ENCODE measurements around the gene RHOT2. TPM values are rescaled to one million over a fixed set of nuclear protein-coding genes. Genes with fewer than 3 reads are reported as not detected.

RHOT2 gene
- total RNA-seq, 1 experiment from 2014 or later = 210 TPM

- Histone ChIP-seq H3K27ac (ENCODE audit: insufficient read length, low read depth, low read length) (no peak overlapping the region), H4K20me1 (ENCODE audit: control insufficient read depth, insufficient read depth, insufficient read length) (no peaks in the 10 kb centered on the region), H3K4ac (ENCODE audit: low read depth, low read length) (no peak overlapping the region), H2BK5ac (ENCODE audit: insufficient read length, low read length) (no peak overlapping the region), H3K4me1 (ENCODE audit: insufficient read depth, low read length) (no peaks in the 10 kb centered on the region; the same call in 1 of the 2 replicates), H3K23me2 (ENCODE audit: insufficient read length, low read depth, low read length, poor library complexity, severe bottlenecking) (peaks cover 8% of the 10 kb centered on the region), H2AK5ac (ENCODE audit: insufficient read length, low read length) (no peak overlapping the region), H2AFZ (ENCODE audit: low read length) (no peak overlapping the region), H2BK120ac (ENCODE audit: low read depth, low read length, poor library complexity, severe bottlenecking) (no peak overlapping the region), H2BK15ac (ENCODE audit: low read depth, low read length) (no peak overlapping the region), H4K8ac (replicated peaks; ENCODE audit: insufficient read length, low read depth, low read length) (no peak overlapping the region), H3K27me3 (ENCODE audit: insufficient read depth, low read length) (no peaks in the 10 kb centered on the region), H3K79me2 (ENCODE audit: insufficient read depth, low read length) (no peaks in the 10 kb centered on the region), H3K79me1 (ENCODE audit: insufficient read depth, low read depth, low read length, poor library complexity, severe bottlenecking) (no peaks in the 10 kb centered on the region), H3K9me3 (ENCODE audit: control insufficient read depth, low read depth, low read length) (no peaks in the 10 kb centered on the region), H3K23ac (ENCODE audit: insufficient read length, low read depth, low read length) (no peak overlapping the region), H3K56ac (ENCODE audit: insufficient read length, low read depth, low read length) (no peak overlapping the region), H3T11ph (ENCODE audit: low read length) (no peak overlapping the region), H3K14ac (ENCODE audit: insufficient read depth, low read length) (no peak overlapping the region; the same call in 1 of the 2 replicates), H4K5ac (ENCODE audit: insufficient read length, low read depth, low read length) (no peak overlapping the region), H3K18ac (ENCODE audit: insufficient read length, low read depth, low read length) (no peak overlapping the region), H3K9ac (ENCODE audit: extremely low read depth, insufficient read length, low read length) (no peak overlapping the region), H2BK12ac (ENCODE audit: insufficient read length, low read depth, low read length) (no peak overlapping the region), H2BK20ac (ENCODE audit: low read depth, low read length, poor library complexity, severe bottlenecking) (no peak overlapping the region), H4K91ac (ENCODE audit: insufficient read length, low read depth, low read length) (no peak overlapping the region), H3K4me2 (ENCODE audit: insufficient read depth, insufficient read length, low read length) (no peak overlapping the region)
- Mint-ChIP-seq H3K4me3 (no peak overlapping the region), H3K36me3 (ENCODE audit: insufficient read depth in 1 of 3, low read depth in 3 of 3) (peaks cover 0 to 10% (median 0%) of the 10 kb centered on the region in 3 experiments; a peak in 3 of 7 replicates), H3K9me3 (no peaks in the 10 kb centered on the region), H3K27ac (peak overlapping the region in 1 of 3 experiments; percentile 49; a peak in 1 of 7 replicates), H3K4me1 (peaks cover 16 to 48% of the 10 kb centered on the region in 2 experiments), H3K27me3 (ENCODE audit: low read depth) (no peaks in the 10 kb centered on the region)
- no peak for TF ChIP-seq CTCF (conservative IDR thresholded peaks at IDR 0.05)
- no CpG with 5 or more reads among the region's 29 CpGs for WGBS (ENCODE audit: extremely low coverage, insufficient read length, low lambda C conversion rate)
- peak; percentile 36 for DNase-seq
Observed at GRCh38 chr16:626787-627453, 41.0 kb upstream of the RHOT2 start.

All from H9 (cell line).